SK-N-SH treated with all-trans-retinoic acid at 6 μM for 48 hours (cell line): ENCODE measurements around the gene CDA.

Experiments
- ATAC-seq: fragments of 200-7000 bp; cut with Tn5 transposase; 3 replicates; pipeline ENCODE4 v1.9.1; 2020; ENCODE audit warnings: mild to moderate bottlenecking, moderate library complexity
- ARNTL ChIP-seq: fragments of 450-650 bp; formaldehyde crosslinking; IDR thresholded peaks from 2 replicates; pipeline ENCODE4 v1.5.0; 2020; ENCODE audit warnings: low read depth, mild to moderate bottlenecking, moderate library complexity, borderline replicate concordance
- BACH2 ChIP-seq: fragments of 250-450 bp; sonication (Bioruptor Pico); IDR thresholded peaks from 2 replicates; pipeline ENCODE4 v1.9.0; 2021; ENCODE audit warnings: mild to moderate bottlenecking, borderline replicate concordance
- CREB5 ChIP-seq: fragments of 250-450 bp; sonication (Bioruptor Pico); IDR thresholded peaks from 2 replicates; pipeline ENCODE4 v1.5.1; 2020; ENCODE audit warnings: low read depth, mild to moderate bottlenecking, moderate library complexity
- CSDC2 ChIP-seq: fragments of 250-450 bp; sonication (Bioruptor Pico); IDR thresholded peaks from 2 replicates; pipeline ENCODE4 v1.5.0; 2020; ENCODE audit warnings: mild to moderate bottlenecking, moderate library complexity
- CSRNP3 ChIP-seq: fragments of 250-450 bp; sonication (Bioruptor Pico); IDR thresholded peaks from 2 replicates; pipeline ENCODE4 v1.5.1; 2021; ENCODE audit warnings: mild to moderate bottlenecking, moderate library complexity
- ESRRG ChIP-seq: fragments of 250-450 bp; sonication (Bioruptor Pico); IDR thresholded peaks from 2 replicates; pipeline ENCODE4 v1.6.1; 2021; ENCODE audit warnings: mild to moderate bottlenecking
- ISL1 ChIP-seq: fragments of 250-450 bp; sonication (Bioruptor Pico); IDR thresholded peaks from 2 replicates; pipeline ENCODE4 v2.1.2; 2022; ENCODE audit warnings: mild to moderate bottlenecking, moderate library complexity
- OSR1 ChIP-seq: fragments of 250-450 bp; sonication (Bioruptor Pico); IDR thresholded peaks from 2 replicates; pipeline ENCODE4 v1.8.0; 2022; ENCODE audit warnings: moderate library complexity, mild to moderate bottlenecking, inconsistent platforms
- PATZ1 ChIP-seq: fragments of 250-450 bp; sonication (Bioruptor Pico); IDR thresholded peaks from 2 replicates; pipeline ENCODE4 v1.8.0; 2020; ENCODE audit warnings: mild to moderate bottlenecking, moderate library complexity, borderline replicate concordance
- POU6F1 ChIP-seq: fragments of 250-450 bp; sonication (Bioruptor Pico); IDR thresholded peaks from 2 replicates; pipeline ENCODE4 v1.8.0; 2021; ENCODE audit warnings: low read depth, mild to moderate bottlenecking, moderate library complexity, borderline replicate concordance
- PPARA ChIP-seq: fragments of 250-450 bp; sonication (Bioruptor Pico); IDR thresholded peaks from 2 replicates; pipeline ENCODE4 v1.5.0; 2020; ENCODE audit warnings: mild to moderate bottlenecking, borderline replicate concordance
- RARB ChIP-seq: fragments of 250-450 bp; sonication (Bioruptor Pico); IDR thresholded peaks from 2 replicates; pipeline ENCODE4 v1.8.0; 2021; ENCODE audit warnings: mild to moderate bottlenecking, moderate library complexity
- SNAI2 ChIP-seq: fragments of 250-450 bp; sonication (Bioruptor Pico); IDR thresholded peaks from 2 replicates; pipeline ENCODE4 v1.5.0; 2020; ENCODE audit warnings: mild to moderate bottlenecking, moderate library complexity
- TCF4 ChIP-seq: fragments of 250-450 bp; sonication (Bioruptor Pico); IDR thresholded peaks from 2 replicates; pipeline ENCODE4 v1.8.0; 2021; ENCODE audit warnings: mild to moderate bottlenecking, moderate library complexity, borderline replicate concordance
- TOX ChIP-seq: fragments of 250-450 bp; sonication (Bioruptor Pico); IDR thresholded peaks from 2 replicates; pipeline ENCODE4 v1.8.0; 2021; ENCODE audit warnings: mild to moderate bottlenecking, moderate library complexity, borderline replicate concordance
- TSHZ2 ChIP-seq: fragments of 250-450 bp; sonication (Bioruptor Pico); IDR thresholded peaks from 2 replicates; pipeline ENCODE4 v1.5.0; 2020; ENCODE audit warnings: mild to moderate bottlenecking, moderate library complexity
- ZC3H10 ChIP-seq: fragments of 250-450 bp; sonication (Bioruptor Pico); IDR thresholded peaks from 2 replicates; pipeline ENCODE4 v1.5.1; 2021; ENCODE audit warnings: mild to moderate bottlenecking, moderate library complexity
- ZFP3 ChIP-seq: fragments of 250-450 bp; sonication (Bioruptor Pico); IDR thresholded peaks from 2 replicates; pipeline ENCODE4 v1.5.0; 2020; ENCODE audit warnings: mild to moderate bottlenecking, moderate library complexity
- ZFP30 ChIP-seq: fragments of 450-650 bp; formaldehyde crosslinking; IDR thresholded peaks from 2 replicates; pipeline ENCODE4 v1.5.0; 2022; ENCODE audit warnings: mild to moderate bottlenecking, moderate library complexity
- ZNF565 ChIP-seq: fragments of 450-650 bp; formaldehyde crosslinking; conservative IDR thresholded peaks from 2 replicates; pipeline ENCODE4 v1.5.0; 2020; ENCODE audit warnings: low read depth, mild to moderate bottlenecking, moderate library complexity
- ZNF70 ChIP-seq: fragments of 450-650 bp; formaldehyde crosslinking; IDR thresholded peaks from 2 replicates; pipeline ENCODE4 v1.5.0; 2020; ENCODE audit warnings: mild to moderate bottlenecking, moderate library complexity
- ZNF8 ChIP-seq: fragments of 450-650 bp; formaldehyde crosslinking; IDR thresholded peaks from 2 replicates; pipeline ENCODE4 v1.5.0; 2020; ENCODE audit warnings: mild to moderate bottlenecking, moderate library complexity

The CDA gene

GRCh38 chr1:20630729-20631128 lies 41.8 kb downstream of the CDA start:
- ATAC-seq, result no peak
- TF ChIP-seq RARB (CRISPR knock-in tag) (no peak), ZFP30 (CRISPR knock-in tag) (no peak), ZNF70 (no peak), TCF4 (CRISPR knock-in tag) (no peak), CSRNP3 (CRISPR knock-in tag) (no peak), ZFP3 (CRISPR knock-in tag) (no peak), TSHZ2 (CRISPR knock-in tag) (no peak), SNAI2 (CRISPR knock-in tag) (no peak), PATZ1 (CRISPR knock-in tag) (no peak), CSDC2 (CRISPR knock-in tag) (no peak), CREB5 (no peak), ZC3H10 (CRISPR knock-in tag) (no peak), ZNF565 (CRISPR knock-in tag) (no peak), ISL1 (CRISPR knock-in tag) (no peak), ESRRG (no peak), PPARA (CRISPR knock-in tag) (no peak), OSR1 (CRISPR knock-in tag) (no peak), ARNTL (no peak), BACH2 (CRISPR knock-in tag) (no peak), POU6F1 (no peak)

- no peak for ATAC-seq
- TF ChIP-seq TSHZ2 (CRISPR knock-in tag) (no peak), POU6F1 (no peak), ARNTL (no peak), ISL1 (CRISPR knock-in tag) (no peak), TOX (no peak), SNAI2 (CRISPR knock-in tag) (no peak), BACH2 (CRISPR knock-in tag) (no peak), ZC3H10 (CRISPR knock-in tag) (no peak), ZNF70 (no peak), OSR1 (CRISPR knock-in tag) (no peak), ZFP30 (CRISPR knock-in tag) (no peak), CREB5 (no peak), ZNF8 (CRISPR knock-in tag) (no peak), ESRRG (no peak), CSRNP3 (CRISPR knock-in tag) (no peak)
These were observed 43.5 kb downstream of the CDA start for GRCh38 chr1:20632386-20632785.
